NCI-H1417 treated with DMSO at 0.1 percent for 48 hours (cell line): ENCODE results near the gene DLG2.

Experiments
- DNase-seq: peaks from one replicate; lab custom pipeline; 2025; lab: John Stamatoyannopoulos, UW

Gene DLG2

DNA sequence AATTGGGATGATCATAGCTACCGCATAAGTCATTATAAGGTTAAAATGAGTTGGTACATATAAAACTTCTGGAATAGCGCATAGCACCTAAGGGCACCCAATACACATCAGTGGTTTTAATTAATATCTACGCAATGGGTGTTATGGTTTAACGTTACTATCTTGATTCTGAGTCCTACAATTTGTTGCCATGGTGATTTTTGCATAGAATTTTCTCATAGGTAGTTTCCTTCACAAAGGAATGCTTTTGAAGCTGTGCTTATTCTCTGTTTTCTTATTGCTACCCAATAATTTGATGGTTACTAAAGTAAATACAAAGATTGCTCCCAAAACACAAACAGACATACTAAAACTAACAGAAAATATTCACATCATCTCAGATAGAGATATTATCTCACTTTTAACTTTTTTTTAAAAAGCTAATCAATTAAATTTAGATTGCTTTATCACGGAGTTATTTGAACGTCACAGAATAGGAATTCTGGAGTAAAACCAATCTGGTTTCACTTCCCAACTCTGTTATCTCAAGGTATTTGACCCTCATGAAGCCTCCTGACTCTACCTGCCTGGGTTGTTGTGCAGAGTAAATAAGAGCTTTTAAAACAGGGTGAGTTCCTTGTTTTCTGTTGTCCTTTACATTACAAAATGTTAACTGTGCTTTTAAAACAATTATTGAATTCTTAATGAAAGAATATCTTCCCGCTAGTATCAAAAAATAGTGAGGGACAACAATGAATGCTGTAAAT, 1705.5 kb downstream of the DLG2 start:
- DNase-seq, result no peak

DNA sequence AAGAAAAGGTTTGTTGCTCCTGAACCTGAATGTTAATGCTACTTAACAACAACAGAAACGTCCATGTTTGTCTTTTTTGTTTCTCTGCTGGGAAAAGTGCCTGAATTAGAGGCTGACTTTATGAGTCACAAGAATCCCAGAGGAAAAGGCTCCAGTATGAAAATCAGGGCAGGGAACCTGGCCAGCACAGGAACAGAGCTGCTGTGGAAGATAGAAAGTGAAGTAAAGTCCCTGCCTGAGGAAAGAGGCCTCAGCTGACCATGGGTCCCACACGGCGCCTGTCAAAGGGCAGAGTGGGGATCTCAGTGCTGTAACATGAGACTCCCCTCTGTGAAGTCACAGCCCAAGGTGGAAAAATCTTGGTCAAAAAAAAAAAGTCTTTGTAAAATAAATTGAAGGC, 1708.7 kb downstream of the DLG2 start:
- DNase-seq, result no peak

- no peak for DNase-seq
Observed at GRCh38 chr11:83914995-83915394, 1712.1 kb downstream of the DLG2 start.

- DNase-seq, result no peak
Observed at GRCh38 chr11:83909579-83910534, 1717.3 kb downstream of the DLG2 start.

- DNase-seq, result no peak
Observed at GRCh38 chr11:83908298-83908856, 1718.8 kb downstream of the DLG2 start.

DNA sequence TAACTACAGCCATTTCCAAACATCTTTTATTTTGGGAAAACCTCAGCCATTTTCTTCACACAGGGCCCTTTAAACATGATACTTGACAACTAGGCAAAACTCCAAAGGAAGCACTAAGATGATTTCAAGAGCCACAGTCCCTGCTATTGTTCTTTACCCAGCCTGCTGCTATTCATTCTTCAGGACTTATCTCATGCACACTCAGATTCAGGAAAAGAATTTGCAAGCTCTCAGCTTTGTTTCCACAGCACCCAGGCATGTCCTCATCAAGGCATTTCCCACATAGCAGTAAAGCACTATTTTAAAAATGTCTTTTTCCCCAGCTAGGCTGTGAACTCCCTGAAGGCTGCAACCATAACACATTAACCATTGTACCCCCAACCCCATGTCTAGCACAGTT, 1731.6 kb downstream of the DLG2 start:
- DNase-seq, result no peak

GRCh38 chr11:83881428-83881827, 1745.7 kb downstream of the DLG2 start:
- DNase-seq, result no peak

- no peak for DNase-seq
Observed at GRCh38 chr11:83871054-83871453, 1756.1 kb downstream of the DLG2 start.

- DNase-seq, result no peak
Observed at GRCh38 chr11:83866655-83867054, 1760.5 kb downstream of the DLG2 start.

- no peak for DNase-seq
Observed at GRCh38 chr11:83865636-83866461, 1761.3 kb downstream of the DLG2 start.

GRCh38 chr11:83864412-83865057, 1762.6 kb downstream of the DLG2 start:
- DNase-seq, result no peak

- no peak for DNase-seq
Observed at GRCh38 chr11:83863272-83863671, 1763.9 kb downstream of the DLG2 start.

- DNase-seq, result no peak
Observed at GRCh38 chr11:83862691-83863090, 1764.5 kb downstream of the DLG2 start.

DNA sequence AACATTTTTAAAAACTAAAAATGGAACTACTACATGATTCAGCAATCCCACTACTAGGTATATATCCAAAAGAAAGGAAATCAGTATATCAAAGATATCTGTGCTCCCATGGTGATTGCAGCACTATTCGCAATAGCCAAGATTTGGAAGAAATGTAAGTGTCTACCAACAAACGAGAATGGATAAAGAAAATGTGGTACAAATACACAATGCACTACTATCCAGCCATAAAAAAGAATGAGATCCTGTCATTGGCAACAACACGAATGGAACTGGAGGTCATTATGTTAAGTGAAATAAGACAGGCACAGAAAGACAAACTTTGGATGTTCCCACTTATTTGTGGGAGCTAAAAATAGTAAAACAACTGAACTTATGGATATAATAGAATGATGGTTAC, 1765.1 kb downstream of the DLG2 start:
- no peak for DNase-seq

GRCh38 chr11:83858694-83859093, 1768.5 kb downstream of the DLG2 start:
- DNase-seq, result no peak

- no peak for DNase-seq
Observed at GRCh38 chr11:83855237-83855636, 1771.9 kb downstream of the DLG2 start.

- DNase-seq, result no peak
Observed at GRCh38 chr11:83852775-83853442, 1774.2 kb downstream of the DLG2 start.

- no peak for DNase-seq
Observed at GRCh38 chr11:83852012-83852411, 1775.1 kb downstream of the DLG2 start.

DNA sequence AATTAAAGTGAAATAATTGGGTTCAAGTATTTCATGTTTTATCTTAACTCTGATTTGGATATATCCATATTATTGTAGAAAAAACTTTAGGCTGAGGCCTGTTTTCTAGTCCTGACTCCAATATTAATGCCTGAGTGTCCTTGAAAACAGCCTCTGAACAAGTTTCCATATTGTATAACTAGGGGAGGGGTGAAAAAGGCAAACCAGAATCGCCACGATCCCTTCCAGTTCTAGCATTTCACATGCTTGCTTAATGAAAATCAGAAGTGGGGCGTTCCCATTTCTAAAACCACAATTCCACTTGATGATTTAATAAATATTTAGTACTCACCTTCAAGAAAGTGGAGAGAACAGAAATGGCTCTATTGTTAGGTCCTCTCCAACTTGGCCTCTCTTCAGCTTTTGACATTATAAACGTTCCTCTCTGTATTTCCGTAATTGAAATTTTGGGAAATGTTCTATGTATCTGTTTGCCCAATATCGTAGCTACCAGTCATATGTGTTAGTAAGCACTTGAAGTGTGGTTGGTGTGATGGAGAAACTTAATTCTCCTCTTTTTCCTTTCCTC, 1779.6 kb downstream of the DLG2 start:
- no peak for DNase-seq

GRCh38 chr11:83845797-83846196, 1781.3 kb downstream of the DLG2 start:
- DNase-seq, result no peak

- DNase-seq, result no peak
Observed at GRCh38 chr11:83840326-83840725, 1786.8 kb downstream of the DLG2 start.
